Mesenteric fat pad (tissue), 1 donor: ENCODE results near the gene FOXD1. TPM values are rescaled to one million over a fixed set of nuclear protein-coding genes. Genes with fewer than 3 reads are reported as not detected.
"Not testable (repeated sequence)": the region's sequence is repeated elsewhere in the genome, so short reads cannot be mapped to it uniquely, and the experiment has no call there.

Experiments
- DNase-seq: peaks from one replicate; pipeline ENCODE4 v3.0.0-alpha.2; 2020; ENCODE audit warnings: low spot score
- long read RNA-seq: library from polyadenylated mRNA; unstranded; transcript quantifications from one replicate; pipeline ENCODE4 v2.0.0, GENCODE V29; 2020
- total RNA-seq: library from RNA; stranded (reverse); fragmentation: NEBNext Ultra II Directional; extraction: Animal tissue kit (Norgen Biotek cat#: 25700); gene quantifications from one replicate; pipeline ENCODE4 v1.2.1, GENCODE V29; 2021
- donor health status: DM: yes; HTN: yes; CAD: no.

FOXD1 gene
- 0.32 TPM for total RNA-seq
- long read RNA-seq: 0 reads

DNA sequence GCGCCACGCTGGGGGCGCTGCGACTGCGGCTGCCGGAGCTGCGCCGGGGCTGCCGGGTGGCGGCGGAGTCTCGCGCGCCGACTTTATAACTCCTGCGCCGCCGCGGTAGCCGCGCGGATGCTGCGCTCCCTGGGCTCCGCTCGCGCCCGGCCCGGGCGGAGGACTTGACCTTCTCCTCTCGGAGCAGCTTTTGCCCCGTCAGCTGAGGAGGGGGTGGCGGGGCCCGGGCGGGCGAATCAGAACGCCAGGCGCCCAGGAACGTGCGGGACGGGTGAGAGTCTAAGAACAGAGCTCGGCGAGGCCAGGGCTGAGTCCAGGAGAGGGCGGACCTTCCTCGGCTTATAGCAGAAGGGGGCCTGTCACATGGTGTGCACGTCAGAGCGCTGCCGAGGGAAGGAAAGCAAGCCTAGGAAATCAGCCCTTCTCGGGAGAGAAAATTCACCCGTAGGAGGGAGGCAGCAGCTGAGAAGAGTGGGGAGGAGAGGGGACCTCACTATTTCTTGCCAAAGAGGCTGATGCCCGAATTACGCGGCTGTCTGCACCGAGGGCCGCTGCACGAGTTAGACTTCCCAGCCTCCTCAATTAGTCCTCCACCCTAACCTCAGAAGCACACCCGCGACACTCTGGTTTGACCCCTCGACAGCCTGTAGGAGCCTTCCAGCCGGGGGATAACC, at the start of gene FOXD1:
Gene FOXD1 (minus strand): TSS at position 315 of the 674 bp plus-strand sequence. CDS start 415 bp downstream, outside the sequence.
- peak; percentile 90 for DNase-seq

- no peak for DNase-seq
These were observed 49.0 kb upstream of the FOXD1 start for GRCh38 chr5:73497497-73498056.

DNA sequence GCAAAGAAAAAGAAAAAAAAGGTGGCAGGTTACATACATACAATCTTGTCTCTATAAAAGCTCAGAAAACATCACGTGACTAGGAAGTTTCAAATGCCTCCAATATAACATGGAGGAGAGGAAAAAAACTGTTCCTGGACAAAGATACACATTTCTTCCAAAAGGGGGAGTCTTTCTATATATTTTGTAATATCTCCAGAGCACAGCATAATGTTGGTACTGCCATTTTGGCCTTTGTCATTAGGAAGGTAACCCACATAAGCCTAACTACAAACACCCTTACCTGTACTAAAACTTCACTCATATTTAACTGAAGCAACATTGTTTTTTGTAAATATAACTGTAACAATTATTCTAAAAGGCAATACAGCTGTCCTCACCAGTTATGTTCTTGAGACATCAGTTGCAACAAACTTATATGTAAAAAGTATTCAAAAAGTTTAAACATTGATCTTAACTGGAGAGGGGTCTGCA, 48.4 kb upstream of the FOXD1 start:
- DNase-seq: no peak

GRCh38 chr5:73495772-73496335, 47.3 kb upstream of the FOXD1 start:
- no peak for DNase-seq

DNA sequence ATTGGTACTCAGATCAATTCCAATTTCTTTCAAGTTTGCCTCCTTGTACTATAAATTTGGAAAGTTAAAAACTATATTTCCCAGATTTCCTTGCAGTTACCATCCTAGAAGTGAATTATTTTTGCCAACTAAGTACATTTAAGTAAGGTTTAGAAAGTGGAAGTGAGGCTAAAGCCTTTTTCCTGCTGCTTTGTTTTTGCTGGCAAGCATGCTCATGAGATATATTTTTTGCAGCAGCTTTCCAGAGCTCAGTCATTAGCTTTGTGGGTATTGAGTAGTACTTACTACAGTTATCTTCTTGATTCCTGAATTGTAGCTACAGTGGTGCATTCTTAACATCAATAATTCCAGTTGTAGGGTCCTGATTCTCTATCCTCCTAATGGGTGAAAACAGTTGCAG, 46.1 kb upstream of the FOXD1 start:
- DNase-seq: no peak

DNA sequence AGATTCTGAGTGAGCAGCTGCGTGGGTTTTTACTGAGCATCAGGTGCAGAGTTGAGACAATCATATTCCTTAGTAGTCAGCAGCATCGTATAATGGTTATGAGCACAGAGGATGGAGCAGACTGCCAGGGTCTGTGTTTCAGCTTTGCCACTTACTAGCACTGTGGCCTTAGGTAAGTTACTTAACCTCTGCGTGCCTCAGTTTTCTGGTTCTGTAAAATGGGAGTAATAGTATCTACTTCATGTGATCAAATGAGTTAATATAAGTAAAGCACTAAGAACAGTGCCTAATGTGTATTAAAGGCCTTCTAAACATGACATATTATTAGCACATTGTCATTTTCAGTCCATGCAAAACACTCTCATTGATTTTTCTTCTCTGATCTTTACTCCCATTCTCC, 44.8 kb upstream of the FOXD1 start:
- no peak for DNase-seq

DNA sequence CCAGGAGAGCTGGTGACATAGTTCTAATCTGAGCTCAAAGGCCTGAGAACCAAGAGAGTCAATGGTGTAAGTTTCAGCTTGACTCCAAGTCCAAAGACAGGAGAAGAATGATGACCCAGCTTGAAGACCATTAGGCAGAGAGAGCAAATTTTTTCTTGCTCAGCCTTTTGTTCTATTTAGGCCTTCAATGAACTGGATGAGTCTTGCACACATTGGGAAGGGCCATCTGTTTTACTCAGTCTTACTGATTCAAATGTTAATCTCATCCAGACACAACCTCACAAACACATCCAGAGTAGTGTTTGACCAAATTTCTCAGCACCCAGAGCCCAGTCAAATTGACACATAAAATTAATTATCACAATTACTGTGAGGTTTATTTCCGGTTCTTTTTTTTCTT, 42.6 kb upstream of the FOXD1 start:
- DNase-seq: no peak

- no peak for DNase-seq
These were observed 41.5 kb upstream of the FOXD1 start for GRCh38 chr5:73490088-73490487.

DNA sequence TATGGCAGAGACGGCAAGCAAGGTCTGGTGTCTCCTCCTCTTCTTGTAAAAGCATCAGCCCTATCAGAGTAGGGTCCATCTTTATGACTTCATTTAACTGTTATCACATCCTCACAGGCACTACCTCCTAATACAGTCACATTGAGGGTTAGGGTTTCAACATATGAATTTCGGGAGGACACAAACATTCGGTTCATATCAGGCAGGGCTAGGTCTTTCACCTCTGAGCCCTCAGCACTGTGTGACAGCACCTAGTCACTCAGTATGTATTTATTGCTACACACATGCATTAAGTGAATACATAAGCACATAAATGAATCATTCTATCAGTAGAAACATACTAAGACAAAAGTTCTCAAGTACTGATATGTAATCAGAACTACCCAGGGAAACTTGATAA, 40.2 kb upstream of the FOXD1 start:
- no peak for DNase-seq

DNA sequence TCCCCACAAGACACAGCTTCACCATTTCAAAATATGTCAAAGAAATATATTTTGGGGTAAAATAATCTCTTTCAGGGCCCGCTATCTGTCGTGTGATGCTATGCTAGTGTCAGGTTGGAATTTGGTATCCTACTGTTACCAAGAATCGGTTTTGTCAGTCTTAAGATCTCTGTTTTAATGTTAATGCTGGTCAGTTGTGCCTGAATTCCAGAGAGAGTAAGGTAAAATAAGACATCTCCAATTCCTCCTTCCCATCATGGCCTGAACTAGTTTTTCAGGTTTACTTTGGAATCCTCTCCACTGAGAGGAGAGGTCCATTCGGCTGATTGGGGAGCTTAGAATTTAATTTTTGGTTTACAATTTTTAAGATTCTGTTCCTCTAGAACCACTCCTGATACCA, 39.2 kb upstream of the FOXD1 start:
- DNase-seq: no peak

- DNase-seq: not testable (repeated sequence)
These were observed 38.7 kb upstream of the FOXD1 start for GRCh38 chr5:73487257-73487656.

GRCh38 chr5:73486119-73486899, 37.7 kb upstream of the FOXD1 start:
- no peak for DNase-seq

DNA sequence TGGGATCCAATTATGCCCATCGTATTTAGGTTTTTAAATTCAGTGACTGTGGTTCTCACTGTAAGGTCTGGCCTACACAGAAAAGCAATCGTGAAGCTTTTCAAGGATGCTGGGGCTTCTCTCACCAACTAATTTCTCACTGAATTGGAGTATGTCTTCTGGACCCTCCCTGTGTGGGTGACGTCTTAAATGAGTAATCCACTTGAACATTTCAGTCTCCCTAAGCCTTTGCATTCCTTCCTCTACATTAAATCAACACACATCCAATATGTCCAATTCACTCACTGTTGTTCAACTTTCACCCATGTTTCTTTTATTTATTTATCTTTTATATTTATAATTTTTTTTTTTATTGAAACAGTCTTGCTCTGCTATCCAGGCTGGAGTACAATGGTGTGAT, 37.1 kb upstream of the FOXD1 start:
- DNase-seq: no peak

DNA sequence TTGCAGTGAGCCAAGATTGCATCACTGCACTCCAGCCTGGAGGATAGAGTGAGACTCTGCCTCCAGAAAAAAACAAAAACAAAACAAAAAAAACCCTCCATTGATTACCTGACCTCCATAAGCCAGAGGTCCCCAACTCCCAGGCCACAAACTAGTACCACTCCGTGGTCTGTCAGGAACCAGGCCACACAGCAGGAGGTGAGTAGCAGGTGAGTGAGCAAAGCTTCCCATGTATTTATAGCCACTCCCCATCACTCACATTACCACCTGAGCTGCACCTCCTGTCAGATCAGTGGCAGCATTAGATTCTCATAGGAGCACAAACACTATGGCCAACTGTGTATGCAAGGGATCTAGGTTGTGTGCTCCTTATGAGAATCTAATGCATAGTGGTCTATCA, 35.9 kb upstream of the FOXD1 start:
- no peak for DNase-seq

DNA sequence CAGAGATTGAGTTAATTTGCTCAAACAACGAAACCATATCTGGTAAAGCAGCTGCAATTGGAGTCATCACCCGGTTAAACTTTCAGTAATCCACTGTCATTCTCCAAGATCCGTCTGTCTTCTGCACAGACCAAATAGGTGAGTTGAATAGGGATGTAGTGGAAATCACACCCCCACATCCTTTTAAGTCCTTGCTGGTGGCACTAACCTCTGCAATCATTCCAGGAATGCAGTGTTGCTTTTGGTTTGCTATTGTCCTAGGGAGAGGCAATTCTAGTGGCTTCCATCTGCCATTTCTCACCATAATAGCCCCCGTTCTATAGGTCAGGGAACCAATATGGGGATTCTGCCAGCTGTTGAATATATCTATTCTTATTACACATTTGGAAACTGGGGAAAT, 35.1 kb upstream of the FOXD1 start:
- DNase-seq: no peak

GRCh38 chr5:73482383-73483136, 34.0 kb upstream of the FOXD1 start:
- DNase-seq: no peak

DNA sequence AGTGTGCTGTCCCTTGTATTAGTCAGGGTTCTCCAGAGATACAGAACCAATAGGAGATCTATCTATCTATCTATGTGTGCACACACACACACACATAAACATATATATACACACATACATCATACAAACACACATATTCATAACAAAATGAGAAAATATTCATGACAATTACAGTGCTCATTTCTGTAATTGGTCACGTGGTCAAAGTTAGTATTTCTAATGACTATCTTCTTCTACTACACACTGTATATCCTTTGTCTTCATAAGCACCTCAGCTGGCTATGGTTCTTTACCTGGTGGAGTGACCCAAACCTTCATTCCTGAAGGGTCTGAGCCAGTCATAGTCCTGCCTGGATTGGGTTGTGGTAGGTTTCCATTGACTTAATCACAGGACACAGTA, 31.9 kb upstream of the FOXD1 start:
- no peak for DNase-seq

DNA sequence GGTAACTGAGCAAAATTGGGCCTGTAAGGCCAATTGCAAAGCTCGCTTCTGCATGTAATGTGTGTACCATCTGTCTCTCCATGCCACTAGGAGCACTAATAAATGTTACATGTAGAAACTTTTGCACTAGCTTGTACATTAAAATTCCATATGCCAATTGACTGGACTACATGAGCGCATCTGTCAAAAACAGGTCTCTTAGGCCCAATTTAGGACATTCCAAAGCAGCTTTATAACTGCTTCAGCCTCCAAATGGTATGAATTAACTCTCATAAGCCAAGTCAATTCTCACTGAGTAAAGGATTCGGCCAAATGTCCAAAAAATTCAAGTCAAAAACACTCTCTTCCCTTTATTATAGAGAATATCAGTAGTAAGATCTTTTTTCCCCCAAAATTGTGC, 23.5 kb upstream of the FOXD1 start:
- DNase-seq: no peak

DNA sequence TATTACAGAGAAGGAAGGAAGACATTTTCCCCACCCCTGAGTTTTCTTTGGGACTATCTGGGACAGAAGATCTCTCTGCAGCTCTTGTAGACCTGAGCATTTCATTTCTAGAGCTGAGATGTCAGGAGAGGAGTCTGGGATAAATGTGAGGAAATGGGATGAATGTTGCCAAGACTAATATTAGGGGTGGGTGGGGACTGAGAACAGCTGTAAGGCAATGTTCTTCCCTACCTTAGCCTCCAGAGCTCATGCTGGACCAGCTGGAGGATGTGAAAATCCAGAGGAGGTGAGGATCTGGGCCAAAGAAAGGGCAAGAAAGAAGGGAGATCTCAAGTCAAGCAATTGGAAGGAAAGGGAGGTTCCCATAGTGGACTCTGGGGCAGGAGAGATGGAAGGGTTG, 23.1 kb upstream of the FOXD1 start:
- no peak for DNase-seq

DNA sequence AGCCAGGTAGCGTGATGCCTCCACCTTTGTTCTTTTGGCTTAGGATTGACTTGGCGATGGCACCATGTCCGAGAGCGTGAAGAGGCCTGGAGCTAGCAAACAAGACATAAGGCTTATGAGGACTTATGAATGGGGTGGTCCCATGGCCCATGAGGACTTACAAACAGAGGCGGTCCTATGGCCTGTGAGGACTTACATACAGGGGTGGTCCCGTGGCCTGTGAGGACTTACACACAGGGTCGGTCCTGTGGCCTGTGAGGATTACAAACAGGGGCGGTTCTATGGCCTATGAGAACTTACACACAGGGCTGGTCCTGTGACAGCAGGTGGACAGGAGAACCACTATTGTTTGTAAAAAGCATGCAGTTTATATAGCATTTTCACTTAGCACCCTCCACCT, 21.3 kb upstream of the FOXD1 start:
- no peak for DNase-seq

- not testable (repeated sequence) for DNase-seq
These were observed 20.1 kb upstream of the FOXD1 start for GRCh38 chr5:73468638-73469037.
